GM18870 (cell line): ENCODE results near the gene CIC.
"Not testable (repeated sequence)": the region's sequence is repeated elsewhere in the genome, so short reads cannot be mapped to it uniquely, and the experiment has no call there.

Source experiments
- ATAC-seq: cut with Tn5 transposase; IDR thresholded peaks from one replicate; pipeline ENCODE4 v1.9.1; 2021; ENCODE audit warnings: moderate library complexity; ENCODE audit not compliant: unreplicated experiment

Gene CIC

DNA sequence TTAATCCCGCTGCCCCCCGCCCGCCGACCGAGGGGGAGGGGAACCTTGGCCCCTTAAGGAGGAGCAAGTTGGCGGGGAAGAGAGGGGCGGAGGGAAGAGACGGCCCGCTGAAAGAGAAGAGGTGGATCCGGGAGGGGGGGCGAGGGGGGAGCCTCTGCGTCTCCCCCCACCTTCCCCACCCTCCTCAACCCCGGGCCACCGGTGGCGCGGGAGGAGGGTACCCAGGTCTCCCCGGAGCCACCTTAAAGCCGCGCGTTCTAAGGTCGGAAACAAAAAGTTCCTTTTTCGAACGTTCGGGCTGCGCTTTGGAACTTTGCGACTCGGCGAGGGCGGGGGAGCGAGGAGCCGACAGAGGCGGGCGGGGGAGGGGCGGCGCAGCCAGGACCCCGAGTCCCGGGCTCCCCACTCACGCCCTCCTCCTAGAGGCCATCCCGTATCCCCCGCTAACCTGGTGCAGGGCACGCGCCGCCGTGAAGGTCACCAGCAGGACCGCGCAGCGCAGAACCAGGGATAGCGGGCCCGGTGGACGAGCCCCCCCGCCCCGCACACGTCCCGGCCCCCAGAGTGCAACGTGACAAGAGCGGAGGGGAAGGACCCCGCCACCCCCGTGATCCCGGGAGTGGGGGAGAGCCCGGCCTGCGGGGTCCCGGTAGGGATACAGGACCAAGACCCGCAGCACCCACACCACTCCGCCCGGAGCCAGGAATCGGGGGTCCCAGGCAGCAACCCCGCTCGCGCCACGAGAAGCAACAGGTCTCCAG, 14.8 kb upstream of the CIC start:
- no peak for ATAC-seq

GRCh38 chr19:42254850-42255765, 13.9 kb upstream of the CIC start, which contains the start of gene ERF:
TSS of gene ERF (minus strand) at chr19:42255128. CDS start at chr19:42254999, 129 bp downstream.
- ATAC-seq = no peak

- no peak for ATAC-seq
Observed at GRCh38 chr19:42255766-42256745, 13.0 kb upstream of the CIC start.

DNA sequence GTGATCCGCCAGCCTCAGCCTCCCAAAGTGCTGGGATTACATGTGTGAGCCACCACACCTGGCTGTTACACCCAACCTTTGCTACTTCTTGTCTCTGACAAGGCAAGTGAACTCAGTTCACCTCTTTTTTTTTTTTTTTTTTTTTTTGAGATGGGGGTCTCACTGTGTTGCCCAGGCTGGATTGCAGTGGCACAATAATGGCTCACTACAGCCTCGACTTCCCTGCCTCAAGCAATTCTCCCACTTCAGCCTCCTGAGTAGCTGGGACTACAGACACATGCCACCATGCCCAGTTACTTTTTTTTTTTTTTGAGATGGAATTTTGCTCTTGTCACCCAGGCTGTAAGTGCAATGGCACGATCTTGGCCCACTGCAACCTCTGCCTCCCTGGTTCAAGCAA, 11.2 kb upstream of the CIC start:
- ATAC-seq = not testable (repeated sequence)

GRCh38 chr19:42261763-42262162, 7.3 kb upstream of the CIC start:
- ATAC-seq = no peak

- not testable (repeated sequence) for ATAC-seq
Observed at GRCh38 chr19:42266105-42266504, 2.9 kb upstream of the CIC start.

DNA sequence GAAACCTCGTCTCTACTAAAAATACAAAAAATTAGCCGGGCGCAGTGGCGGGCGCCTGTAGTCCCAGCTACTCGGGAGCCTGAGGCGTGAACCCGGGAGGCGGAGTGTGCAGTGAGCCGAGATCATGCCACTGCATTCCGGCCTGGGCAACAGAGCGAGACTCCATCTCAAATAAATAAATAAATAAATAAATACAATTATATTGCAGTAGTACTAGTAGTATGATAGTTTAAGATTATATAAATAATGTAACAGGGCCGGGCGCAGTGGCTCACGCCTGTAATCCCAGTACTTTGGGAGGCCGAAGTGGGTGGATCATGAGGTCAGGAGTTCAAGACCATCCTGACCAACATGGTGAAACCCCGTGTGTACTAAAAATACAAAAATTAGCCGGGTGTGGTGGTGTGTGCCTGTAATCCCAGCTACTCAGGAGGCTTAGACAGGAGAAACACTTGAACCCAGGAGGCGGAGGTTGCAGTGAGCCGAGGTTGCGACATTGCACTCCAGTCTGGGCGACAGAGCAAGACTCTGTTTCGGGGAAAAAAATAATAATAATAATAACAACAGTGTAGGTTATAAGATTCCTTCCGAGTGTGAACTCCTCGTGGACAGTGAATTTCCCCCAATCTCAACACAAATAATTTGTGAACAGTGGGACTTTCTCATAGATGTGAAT, 2.0 kb upstream of the CIC start:
- ATAC-seq = not testable (repeated sequence)

- no peak for ATAC-seq
Observed at GRCh38 chr19:42267644-42268141, 1.4 kb upstream of the CIC start.

- ATAC-seq = peak; percentile 42
Observed at GRCh38 chr19:42268142-42268703, 829 bp upstream of the CIC start.

DNA sequence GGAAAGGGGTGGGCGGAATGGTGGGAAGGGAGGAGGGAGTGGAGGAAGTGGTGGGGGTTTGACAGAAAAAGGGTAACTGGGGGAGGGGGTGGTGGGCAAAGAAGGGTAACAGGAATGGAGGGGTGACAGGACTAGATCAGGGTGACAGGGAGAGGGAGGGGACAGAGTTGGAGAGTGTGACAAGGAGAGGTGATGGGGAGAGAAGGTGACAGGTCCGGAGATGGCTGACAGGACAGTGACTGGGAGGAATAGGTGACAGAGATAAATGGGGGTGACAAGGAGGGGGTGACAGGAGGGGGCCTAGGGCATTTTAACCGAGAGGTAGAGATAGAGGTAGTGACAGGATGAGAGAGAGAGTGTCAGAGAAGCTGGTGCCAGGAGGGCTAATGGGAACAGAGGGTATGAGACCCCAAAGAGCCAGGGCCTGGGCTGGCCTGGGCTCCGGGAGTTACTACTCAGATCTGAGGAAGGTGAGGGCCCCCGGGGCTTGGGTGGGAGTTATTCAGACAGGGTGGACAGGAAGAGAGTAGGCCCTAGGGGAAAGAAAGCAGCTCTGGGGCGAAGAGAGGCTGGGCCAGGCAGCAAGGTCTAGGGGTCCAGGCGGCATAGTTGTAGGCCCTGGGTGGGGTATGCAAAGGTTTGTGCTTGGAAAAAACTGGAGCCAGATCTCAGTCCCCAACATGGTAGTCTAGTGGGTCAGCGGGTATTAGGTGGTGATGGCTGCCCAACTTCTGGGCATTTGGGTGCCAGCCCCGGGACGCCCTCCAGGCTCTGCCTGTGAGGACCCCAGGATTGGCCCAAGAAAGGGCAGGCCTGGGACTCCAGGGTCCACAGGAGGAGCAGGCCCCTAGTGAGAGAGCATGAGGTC, 660 bp downstream of the CIC start:
- no peak for ATAC-seq

GRCh38 chr19:42270346-42271044, 1.4 kb downstream of the CIC start:
- no peak for ATAC-seq

DNA sequence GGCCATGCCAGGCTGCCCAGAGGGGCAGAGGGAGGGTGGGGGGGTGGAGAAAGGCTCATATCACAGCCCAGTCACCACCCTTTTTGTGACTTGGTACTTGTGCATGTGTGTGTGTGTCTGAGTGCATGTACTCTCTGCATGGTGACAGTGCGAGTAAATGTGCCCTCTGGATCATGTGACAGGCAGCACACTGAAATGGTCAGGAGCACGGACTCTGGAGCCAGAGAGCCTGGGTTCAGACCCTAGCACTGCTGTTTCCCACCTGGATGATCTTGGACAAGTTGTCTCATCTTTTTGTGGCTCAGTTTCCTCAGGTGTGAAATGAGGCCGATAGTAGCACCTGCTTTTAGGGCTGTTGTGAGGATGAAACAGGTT, 2.0 kb downstream of the CIC start:
- ATAC-seq = no peak

DNA sequence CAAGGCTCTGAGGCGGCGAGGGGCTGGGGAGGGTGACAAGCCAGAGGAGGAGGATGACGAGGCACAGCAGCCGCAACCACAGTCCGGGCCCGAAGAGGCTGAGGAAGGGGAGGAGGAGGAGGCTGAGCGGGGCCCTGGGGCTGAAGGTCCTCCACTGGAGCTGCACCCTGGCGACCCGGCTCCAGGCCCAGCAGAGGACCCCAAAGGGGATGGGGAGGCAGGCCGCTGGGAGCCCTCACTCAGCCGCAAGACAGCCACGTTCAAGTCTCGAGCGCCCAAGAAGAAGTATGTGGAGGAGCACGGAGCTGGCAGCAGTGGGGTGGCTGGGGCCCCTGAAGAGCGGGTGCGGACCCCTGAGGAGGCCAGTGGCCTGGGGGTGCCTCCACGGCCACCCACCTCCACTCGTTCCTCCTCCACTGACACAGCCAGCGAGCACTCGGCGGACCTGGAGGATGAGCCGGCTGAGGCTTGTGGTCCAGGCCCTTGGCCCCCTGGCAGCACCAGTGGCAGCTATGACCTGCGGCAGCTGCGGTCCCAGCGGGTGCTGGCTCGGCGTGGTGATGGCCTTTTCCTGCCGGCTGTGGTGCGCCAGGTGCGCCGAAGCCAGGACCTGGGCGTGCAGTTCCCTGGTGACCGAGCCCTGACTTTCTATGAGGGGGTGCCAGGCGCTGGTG, 2.9 kb downstream of the CIC start:
- ATAC-seq = no peak

- ATAC-seq = no peak
Observed at GRCh38 chr19:42272535-42272897, 3.5 kb downstream of the CIC start.

- ATAC-seq = no peak
Observed at GRCh38 chr19:42272989-42273406, 3.9 kb downstream of the CIC start.

GRCh38 chr19:42273407-42274064, 4.5 kb downstream of the CIC start:
- no peak for ATAC-seq

DNA sequence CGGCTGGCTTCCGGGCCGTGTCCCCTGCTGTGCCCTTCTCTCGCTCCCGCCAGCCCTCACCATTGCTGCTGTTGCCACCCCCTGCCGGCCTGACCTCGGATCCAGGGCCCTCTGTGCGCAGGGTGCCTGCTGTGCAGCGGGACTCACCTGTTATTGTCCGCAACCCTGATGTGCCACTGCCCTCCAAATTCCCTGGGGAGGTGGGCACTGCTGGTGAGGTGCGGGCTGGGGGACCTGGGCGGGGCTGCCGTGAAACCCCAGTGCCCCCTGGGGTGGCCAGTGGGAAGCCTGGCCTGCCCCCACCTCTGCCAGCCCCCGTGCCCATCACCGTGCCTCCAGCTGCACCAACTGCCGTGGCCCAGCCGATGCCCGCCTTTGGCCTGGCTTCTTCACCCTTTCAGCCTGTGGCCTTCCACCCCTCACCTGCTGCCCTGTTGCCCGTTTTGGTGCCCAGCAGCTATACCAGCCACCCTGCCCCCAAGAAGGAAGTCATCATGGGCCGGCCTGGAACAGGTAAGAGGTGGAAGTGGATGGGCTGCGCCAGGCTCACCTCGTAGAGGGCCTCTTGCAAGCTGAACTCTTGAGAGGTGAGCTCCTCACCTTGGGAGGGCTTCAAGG, 5.1 kb downstream of the CIC start:
- no peak for ATAC-seq
